Activated naive CD4-positive, alpha-beta T cell treated with anti-CD3 and anti-CD28 coated beads for 36 hours (primary cell): ENCODE data around the gene FARS2. TPM values are rescaled to one million over a fixed set of nuclear protein-coding genes. Genes with fewer than 3 reads are reported as not detected.

Experiments used
- CTCF ChIA-PET: fragments of 350-600 bp; sonication (Branson Sonifier 250); formaldehyde crosslinking; loops from one replicate; lab custom pipeline; 2021; ENCODE audit warnings: antibody characterized with exemption; lab: Charles Lee
- DNase-seq: peaks from one replicate; pipeline ENCODE4 v3.0.0-alpha.2; 2020
- H3K27ac Mint-ChIP-seq: one replicate; pipeline ENCODE4 v1.8.0; 2021; ENCODE audit warnings: mild to moderate bottlenecking, mixed read lengths
- H3K27me3 Mint-ChIP-seq: one replicate; pipeline ENCODE4 v1.8.0; 2021; ENCODE audit warnings: low read depth, mixed read lengths
- H3K36me3 Mint-ChIP-seq: one replicate; pipeline ENCODE4 v1.8.0; 2021; ENCODE audit warnings: low read depth, mixed read lengths
- H3K4me1 Mint-ChIP-seq: one replicate; pipeline ENCODE4 v1.8.0; 2021; ENCODE audit warnings: low read depth, mixed read lengths
- H3K4me3 Mint-ChIP-seq: one replicate; pipeline ENCODE4 v1.8.0; 2021; ENCODE audit warnings: mild to moderate bottlenecking, moderate library complexity, mixed read lengths
- H3K9me3 Mint-ChIP-seq: one replicate; pipeline ENCODE4 v1.8.0; 2021; ENCODE audit warnings: mixed read lengths
- intact Hi-C: fragments of 100-400 bp; cut with micrococcal nuclease; formaldehyde crosslinking; loops from one replicate; pipeline ENCODE4 v1.15.1; 2023
- total RNA-seq, 2 experiments: library from RNA; stranded (reverse); gene quantifications; one replicate each; pipeline ENCODE4 v1.2.3, GENCODE V29; 2021

FARS2 gene
- total RNA-seq, 2 experiments from 2014 or later, result 15.4 to 15.8 TPM

DNA sequence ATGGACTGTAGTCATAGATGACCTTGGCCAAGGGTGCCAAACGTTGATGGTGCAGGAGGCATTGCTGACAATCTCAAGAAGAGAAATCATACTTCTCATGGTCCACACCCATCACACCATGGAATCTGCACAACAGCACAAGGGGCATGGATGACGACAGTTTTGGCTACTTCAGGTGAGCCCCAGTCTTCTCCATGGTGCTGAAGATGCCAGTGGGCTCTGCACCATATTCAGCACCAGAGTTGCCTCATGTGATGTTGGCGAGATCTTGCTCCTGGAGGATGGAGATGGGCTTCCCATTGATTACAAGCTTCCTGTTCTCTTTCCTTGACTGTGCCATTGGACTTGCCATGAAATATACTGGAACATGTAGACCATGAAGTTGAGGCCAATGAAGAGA, 556.6 kb downstream of the FARS2 start:
- Mint-ChIP-seq H3K4me1 (peaks cover 18% of the 10 kb centered on the region), H3K4me3 (no peak overlapping the region), H3K27ac (no peak overlapping the region), H3K36me3 (no peaks in the 10 kb centered on the region), H3K27me3 (no peaks in the 10 kb centered on the region), H3K9me3 (no peaks in the 10 kb centered on the region)
- CTCF ChIA-PET, result no interaction called here
- intact Hi-C loops, result loop anchor here (10.0 kb wide), 1 partner anchor 727 kb away; no protein-coding TSS in a partner anchor
- no peak for DNase-seq

- no peaks in the 10 kb centered on the region for H3K9me3 Mint-ChIP-seq
- no peak overlapping the region for H3K4me3 Mint-ChIP-seq
- no peaks in the 10 kb centered on the region for H3K36me3 Mint-ChIP-seq
- DNase-seq, result no peak
- intact Hi-C loops, result loop anchor here (10.0 kb wide), 1 partner anchor 726 kb away; no protein-coding TSS in a partner anchor
- H3K4me1 Mint-ChIP-seq, result peaks cover 10% of the 10 kb centered on the region
- no peaks in the 10 kb centered on the region for H3K27me3 Mint-ChIP-seq
- H3K27ac Mint-ChIP-seq, result no peak overlapping the region
- CTCF ChIA-PET, result no interaction called here
Measured at GRCh38 chr6:5818959-5819358, 557.6 kb downstream of the FARS2 start.

Other genes with a start within 250 kb of the FARS2 start
- gene PPP1R3G, start 176.2 kb upstream of the FARS2 start, total RNA-seq, result not detected
- 10 to 100 TPM; 46.2 to 51.6 TPM for gene LYRM4, start 563 bp upstream of the FARS2 start, total RNA-seq